Lung (tissue), 12 donors: ENCODE data around the gene SLC49A4. TPM values are rescaled to one million over a fixed set of nuclear protein-coding genes. Genes with fewer than 3 reads are reported as not detected.

ENCODE experiments used
- ATAC-seq: fragments of 200-7000 bp; cut with Tn5 transposase; one replicate; pipeline ENCODE4 v1.9.1; 2020; ENCODE audit warnings: moderate number of reproducible peaks; ENCODE audit not compliant: insufficient read depth, low FRiP score
- DNase-seq, 3 donors: peaks; one replicate each; pipeline ENCODE4 v3.0.0-alpha.2; 2013 to 2017
- H3K27ac ChIP-seq, 2 donors: one replicate each; pipeline ENCODE4 v1.5.1; 2013; ENCODE audit warnings: mild to moderate bottlenecking in 2 of 2, moderate library complexity in 2 of 2, control low read depth in 1 of 2, inconsistent platforms in 1 of 2, low read depth in 1 of 2, low read length in 1 of 2
- H3K27me3 ChIP-seq, 3 donors: one replicate each; pipeline ENCODE4 v1.5.1; 2013; ENCODE audit warnings: low read length in 2 of 3; ENCODE audit not compliant: control insufficient read depth in 3 of 3, insufficient read depth in 3 of 3
- H3K36me3 ChIP-seq, 4 donors: one replicate each; pipeline ENCODE4 v1.5.1; 2013; ENCODE audit warnings: low read length in 4 of 4, mild to moderate bottlenecking in 1 of 4, moderate library complexity in 1 of 4; ENCODE audit not compliant: control insufficient read depth in 4 of 4, insufficient read depth in 4 of 4
- H3K4me1 ChIP-seq, 5 donors: one replicate each; pipeline ENCODE4 v1.5.1; 2013; ENCODE audit warnings: low read length in 5 of 5, mild to moderate bottlenecking in 2 of 5, moderate library complexity in 1 of 5; ENCODE audit not compliant: control insufficient read depth in 5 of 5, insufficient read depth in 5 of 5
- H3K4me3 ChIP-seq: one replicate; pipeline ENCODE4 v1.5.1; 2013; ENCODE audit warnings: mild to moderate bottlenecking, control low read depth, moderate library complexity
- H3K9ac ChIP-seq, 2 donors: one replicate each; pipeline ENCODE4 v1.5.1; 2013; ENCODE audit warnings: low read length in 2 of 2, control low read depth in 1 of 2; ENCODE audit not compliant: insufficient read depth in 1 of 2
- H3K9me3 ChIP-seq, 4 donors: one replicate each; pipeline ENCODE4 v1.5.1; 2013; ENCODE audit warnings: low read length in 3 of 4, mild to moderate bottlenecking in 1 of 4, moderate library complexity in 1 of 4; ENCODE audit not compliant: control insufficient read depth in 4 of 4, insufficient read depth in 3 of 4
- CTCF ChIP-seq: IDR thresholded peaks from 2 replicates; pipeline ENCODE4 v1.5.1; 2012; ENCODE audit warnings: mild to moderate bottlenecking; ENCODE audit errors: control extremely low read depth, extremely low read depth
- WGBS, 2 donors: extraction: QIAGEN DNeasy Blood & Tissue Kit; methylation state at CpG; one replicate each; pipeline ENCODE4 v1.1.7; 2013; 5-methylcytosine and 5-hydroxymethylcytosine counted together
- polyA plus RNA-seq, 2 donors: library from polyadenylated mRNA; stranded (reverse); fragments of 200-250 nt; gene quantifications; one replicate each; pipeline ENCODE4 v1.2.1, GENCODE V29; 2013
- total RNA-seq, 2 donors: library from RNA; depleted of rRNA in 1 of 2; stranded (reverse); fragments of >200 nt in 1 of 2; gene quantifications; one replicate each; pipeline ENCODE4 v1.2.1, GENCODE V29; 2014 to 2021
- donor health status: control.
- donor health status: control.
- donor health status: Bipolar disorder and iron deficiency.
- donor health status: healthy.
- donor health status: DM: yes; HTN: yes; CAD: no.

The SLC49A4 gene
- total and polyA plus RNA-seq, 4 donors = 3.9 to 24.4 (median 9.9) TPM

DNA sequence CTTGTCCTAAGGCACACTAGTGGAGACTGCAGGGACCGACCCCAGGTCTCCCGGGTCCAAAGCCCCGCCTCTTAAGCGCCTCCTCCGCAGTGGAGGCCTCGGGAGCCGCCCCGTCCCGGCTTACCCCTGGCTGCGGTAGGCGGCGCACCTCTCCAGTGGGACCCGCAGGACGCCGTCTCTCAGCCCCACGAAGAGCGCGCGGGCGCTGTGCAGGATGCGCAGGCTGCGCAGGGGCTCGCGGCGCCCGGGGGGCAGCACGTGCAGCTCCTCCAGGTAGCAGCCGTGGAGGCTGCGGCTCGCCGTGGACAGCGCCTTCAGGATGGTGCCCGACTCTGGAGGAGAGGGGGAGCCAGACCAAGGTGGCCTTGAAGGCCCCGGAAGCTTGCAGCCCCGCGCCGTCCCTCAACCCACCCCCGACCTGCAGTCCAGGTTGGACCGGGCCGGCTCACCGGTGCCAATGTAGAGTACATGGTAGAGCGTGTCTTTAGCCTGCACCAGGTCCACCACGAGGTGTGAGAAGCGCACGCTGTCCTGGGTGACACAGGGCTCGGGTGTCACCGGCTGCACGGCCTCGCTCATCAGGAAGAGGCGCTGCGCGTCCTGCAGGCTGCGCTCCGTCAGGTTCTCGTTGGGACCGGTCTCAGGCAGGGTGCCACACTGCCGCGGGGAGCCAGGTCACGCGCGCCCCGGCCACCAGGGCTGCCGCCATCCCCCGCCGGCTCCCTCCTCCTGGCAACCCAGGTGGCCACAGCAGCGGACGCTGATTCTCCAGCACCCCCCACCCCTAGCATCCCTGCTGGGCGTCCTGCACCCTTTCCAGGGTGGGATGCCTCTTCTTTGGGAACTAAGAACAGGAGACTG is 127.2 kb downstream of the SLC49A4 start:
- peaks cover 0 to 49% (median 28%) of the 10 kb centered on the region in 3 donors for H3K27me3 ChIP-seq
- peaks cover 0 to 5% (median 0%) of the 10 kb centered on the region in 4 donors for H3K9me3 ChIP-seq
- peaks cover 0 to 4% (median 0%) of the 10 kb centered on the region in 5 donors for H3K4me1 ChIP-seq
- ATAC-seq = no peak
- no peak for TF ChIP-seq CTCF
- peaks cover 0 to 1% (median 0%) of the 10 kb centered on the region in 4 donors for H3K36me3 ChIP-seq
- 9 to 30% methylated on average over 63 to 68 of the region's 68 CpGs for WGBS, 2 donors
- DNase-seq = no peak
- H3K9ac ChIP-seq = no peak overlapping the region
- H3K4me3 ChIP-seq = no peak overlapping the region
- H3K27ac ChIP-seq = no peak overlapping the region

DNA sequence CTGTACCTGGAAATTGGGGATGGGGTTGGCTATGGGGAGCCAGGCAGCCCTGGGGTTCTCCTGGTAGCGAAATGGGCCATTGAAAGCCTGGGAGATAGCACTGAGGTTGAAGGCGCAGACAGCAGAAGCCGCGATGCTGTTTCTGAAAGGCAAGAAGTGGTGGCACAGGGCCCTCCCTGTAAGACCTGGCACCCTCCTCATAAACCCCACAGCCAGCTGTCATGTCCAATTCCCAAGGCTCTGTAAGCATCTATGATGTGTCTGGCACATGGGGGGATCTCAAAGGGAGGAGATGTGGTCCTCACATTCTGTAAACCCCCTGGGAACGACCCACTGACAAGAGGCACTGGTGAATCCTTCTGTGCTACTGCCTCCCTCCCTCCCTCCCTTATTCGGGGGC is 128.7 kb downstream of the SLC49A4 start:
- TF ChIP-seq CTCF = no peak
- no peak for DNase-seq

DNA sequence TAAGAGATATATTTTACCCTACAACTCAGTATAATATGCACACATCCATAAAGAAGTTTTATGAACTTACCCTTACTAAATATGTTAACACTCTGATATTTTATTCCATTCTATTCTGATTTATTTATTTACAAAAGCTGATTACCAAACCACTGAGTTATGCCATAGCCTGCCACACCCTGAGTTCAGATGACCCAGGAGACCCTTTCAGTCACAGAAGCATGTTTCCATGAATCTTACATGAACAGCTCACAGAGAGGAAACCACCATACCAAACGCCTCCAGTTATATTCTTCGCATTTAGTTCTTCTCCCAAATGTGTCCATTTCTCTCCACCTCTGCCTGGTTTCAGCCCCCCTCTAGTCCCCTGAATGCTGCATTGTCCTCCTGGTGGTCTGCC is 129.2 kb downstream of the SLC49A4 start:
- 83 to 86% methylated on average over 2 of the region's 2 CpGs for WGBS, 2 donors
- Histone ChIP-seq H3K9me3 (peaks cover 0 to 5% (median 0%) of the 10 kb centered on the region in 4 donors), H3K36me3 (peaks cover 0 to 1% (median 0%) of the 10 kb centered on the region in 4 donors), H3K4me1 (peaks cover 0 to 4% (median 0%) of the 10 kb centered on the region in 5 donors), H3K27ac (no peak overlapping the region), H3K9ac (no peak overlapping the region), H3K27me3 (peaks cover 0 to 49% (median 28%) of the 10 kb centered on the region in 3 donors), H3K4me3 (no peak overlapping the region)
- DNase-seq (no peak), ATAC-seq (no peak)
- no peak for TF ChIP-seq CTCF

More for the DNA sequence above, 128.7 kb downstream of the SLC49A4 start:
- 81 to 85% methylated on average over 6 of the region's 6 CpGs for WGBS, 2 donors
- H3K36me3 ChIP-seq = peaks cover 0 to 1% (median 0%) of the 10 kb centered on the region in 4 donors
- ATAC-seq = no peak
- peaks cover 0 to 4% (median 0%) of the 10 kb centered on the region in 5 donors for H3K4me1 ChIP-seq
- no peak overlapping the region for H3K4me3 ChIP-seq
- H3K27me3 ChIP-seq = peaks cover 0 to 49% (median 28%) of the 10 kb centered on the region in 3 donors
- H3K9me3 ChIP-seq = peaks cover 0 to 5% (median 0%) of the 10 kb centered on the region in 4 donors
- H3K27ac ChIP-seq = no peak overlapping the region
- H3K9ac ChIP-seq = no peak overlapping the region
